Astrocyte (in vitro differentiated cells and primary cell): ENCODE data around the gene UBE2J2. TPM values are rescaled to one million over a fixed set of nuclear protein-coding genes. Genes with fewer than 3 reads are reported as not detected.

Source experiments
- DNase-seq: peaks from one replicate; pipeline ENCODE4 v3.0.0-alpha.2; 2010; ENCODE audit warnings: low read depth
- FAIRE-seq: peaks from 2 replicates; lab custom pipeline; 2011; peaks lifted over from hg19 to GRCh38; lab: Jason Lieb, UNC
- H2AFZ ChIP-seq: 2 replicates; pipeline ENCODE4 v1.6.0; 2012; ENCODE audit warnings: low read depth, low read length, inconsistent platforms
- H3K27ac ChIP-seq: 2 replicates; pipeline ENCODE4 v1.5.1; 2011; ENCODE audit warnings: low read depth, low read length, inconsistent platforms
- H3K27me3 ChIP-seq: 2 replicates; pipeline ENCODE4 v1.6.0; 2011; ENCODE audit warnings: low read length, inconsistent platforms; ENCODE audit not compliant: insufficient read depth
- H3K36me3 ChIP-seq: 2 replicates; pipeline ENCODE4 v1.5.1; 2011; ENCODE audit warnings: low read length, inconsistent platforms; ENCODE audit not compliant: insufficient read depth
- H3K4me1 ChIP-seq: 2 replicates; pipeline ENCODE4 v1.5.1; 2011; ENCODE audit warnings: low read length, inconsistent platforms; ENCODE audit not compliant: insufficient read depth
- H3K4me2 ChIP-seq: 2 replicates; pipeline ENCODE4 v1.6.0; 2012; ENCODE audit warnings: low read length, inconsistent platforms
- H3K4me3 ChIP-seq: 2 replicates; pipeline ENCODE4 v1.5.1; 2011; ENCODE audit warnings: low read depth, mild to moderate bottlenecking, low read length, inconsistent platforms; ENCODE audit not compliant: insufficient read depth
- H3K79me2 ChIP-seq: 2 replicates; pipeline ENCODE4 v1.6.0; 2012; ENCODE audit warnings: mild to moderate bottlenecking, low read length, inconsistent platforms; ENCODE audit not compliant: insufficient read depth
- H3K9ac ChIP-seq: 2 replicates; pipeline ENCODE4 v1.6.0; 2012; ENCODE audit warnings: mild to moderate bottlenecking, low read length, inconsistent platforms
- H3K9me3 ChIP-seq: 2 replicates; pipeline ENCODE4 v1.5.1; 2012; ENCODE audit warnings: low read depth, mild to moderate bottlenecking, low read length, inconsistent platforms; ENCODE audit not compliant: insufficient read depth
- H4K20me1 ChIP-seq: 2 replicates; pipeline ENCODE4 v1.6.0; 2012; ENCODE audit warnings: low read length, inconsistent platforms; ENCODE audit not compliant: insufficient read depth
- H3K27ac Mint-ChIP-seq: one replicate; pipeline ENCODE4 v1.8.0; 2021; ENCODE audit warnings: mild to moderate bottlenecking, mixed read lengths; ENCODE audit not compliant: unreplicated experiment
- H3K27me3 Mint-ChIP-seq: one replicate; pipeline ENCODE4 v1.8.0; 2021; ENCODE audit warnings: low read depth, mixed read lengths; ENCODE audit not compliant: unreplicated experiment
- H3K36me3 Mint-ChIP-seq: one replicate; pipeline ENCODE4 v1.8.0; 2021; ENCODE audit warnings: low read depth, mixed read lengths; ENCODE audit not compliant: unreplicated experiment
- H3K4me1 Mint-ChIP-seq: one replicate; pipeline ENCODE4 v1.8.0; 2021; ENCODE audit warnings: low read depth, mixed read lengths; ENCODE audit not compliant: unreplicated experiment
- H3K4me3 Mint-ChIP-seq: one replicate; pipeline ENCODE4 v1.8.0; 2021; ENCODE audit warnings: mild to moderate bottlenecking, moderate library complexity, mixed read lengths; ENCODE audit not compliant: unreplicated experiment
- H3K9me3 Mint-ChIP-seq: one replicate; pipeline ENCODE4 v1.8.0; 2021; ENCODE audit warnings: mild to moderate bottlenecking, mixed read lengths; ENCODE audit not compliant: unreplicated experiment
- EZH2 ChIP-seq: IDR thresholded peaks from 2 replicates; pipeline ENCODE4 v1.6.1; 2012; ENCODE audit warnings: mild to moderate bottlenecking, low read length, inconsistent platforms; ENCODE audit not compliant: insufficient read depth
- total RNA-seq: library from RNA; stranded (reverse); gene quantifications from 2 replicates; pipeline ENCODE4 v1.2.1, GENCODE V29; 2021
- TF ChIP-seq, protein P1 (sequence below): IDR thresholded peaks from 2 replicates; pipeline ENCODE4 v1.5.1; 2011; ENCODE audit warnings: low read depth, mild to moderate bottlenecking, inconsistent platforms, low read length, moderate library complexity; ENCODE audit not compliant: insufficient read depth

The UBE2J2 gene
- total RNA-seq, 1 donor from 2014 or later, result 67.4 TPM

DNA sequence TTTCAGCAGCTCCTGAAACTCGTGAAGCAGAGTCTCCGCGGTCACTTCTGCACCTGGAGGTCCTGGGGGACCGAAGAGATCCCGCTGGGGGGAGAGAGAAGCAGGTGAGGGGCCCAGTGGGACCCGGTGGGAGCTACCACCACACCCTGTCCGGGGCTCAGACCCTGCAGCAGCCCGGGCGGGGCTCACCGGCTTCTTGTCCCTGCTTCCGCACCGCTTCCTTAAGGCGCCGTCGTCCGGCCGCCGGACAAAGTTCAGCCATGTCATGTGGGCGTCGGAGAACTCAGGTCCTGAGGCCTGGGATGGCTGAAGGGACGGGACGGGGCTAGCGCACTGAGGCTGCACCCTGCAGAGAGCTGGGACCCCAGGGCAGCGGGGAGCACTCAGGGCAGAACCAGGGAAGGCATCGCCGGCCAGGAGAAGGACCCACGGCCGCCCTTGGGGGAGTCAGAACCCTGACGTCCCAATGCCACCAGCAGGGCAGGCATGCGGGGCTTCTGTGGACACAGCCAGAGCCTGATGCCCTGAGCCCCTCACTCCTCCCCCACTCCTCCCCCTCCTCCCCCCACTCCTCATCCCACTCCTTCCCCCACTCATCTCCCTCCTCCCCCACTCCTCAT lies 29.4 kb downstream of the UBE2J2 start:
- no peak for DNase-seq
- Mint-ChIP-seq H3K36me3 (no peaks in the 10 kb centered on the region), H3K4me1 (no peaks in the 10 kb centered on the region), H3K4me3 (no peak overlapping the region), H3K27me3 (no peaks in the 10 kb centered on the region), H3K9me3 (no peaks in the 10 kb centered on the region), H3K27ac (no peak overlapping the region)
- Histone ChIP-seq H3K36me3 (no peaks in the 10 kb centered on the region), H3K4me3 (no peak overlapping the region), H3K4me2 (no peak overlapping the region), H3K9me3 (no peaks in the 10 kb centered on the region), H3K4me1 (no peaks in the 10 kb centered on the region), H3K27ac (no peak overlapping the region), H4K20me1 (peaks cover 6% of the 10 kb centered on the region), H2AFZ (no peak overlapping the region), H3K27me3 (peaks cover 3% of the 10 kb centered on the region), H3K9ac (no peak overlapping the region), H3K79me2 (no peaks in the 10 kb centered on the region)
- TF ChIP-seq EZH2, result no peak
- TF ChIP-seq, protein P1, sequence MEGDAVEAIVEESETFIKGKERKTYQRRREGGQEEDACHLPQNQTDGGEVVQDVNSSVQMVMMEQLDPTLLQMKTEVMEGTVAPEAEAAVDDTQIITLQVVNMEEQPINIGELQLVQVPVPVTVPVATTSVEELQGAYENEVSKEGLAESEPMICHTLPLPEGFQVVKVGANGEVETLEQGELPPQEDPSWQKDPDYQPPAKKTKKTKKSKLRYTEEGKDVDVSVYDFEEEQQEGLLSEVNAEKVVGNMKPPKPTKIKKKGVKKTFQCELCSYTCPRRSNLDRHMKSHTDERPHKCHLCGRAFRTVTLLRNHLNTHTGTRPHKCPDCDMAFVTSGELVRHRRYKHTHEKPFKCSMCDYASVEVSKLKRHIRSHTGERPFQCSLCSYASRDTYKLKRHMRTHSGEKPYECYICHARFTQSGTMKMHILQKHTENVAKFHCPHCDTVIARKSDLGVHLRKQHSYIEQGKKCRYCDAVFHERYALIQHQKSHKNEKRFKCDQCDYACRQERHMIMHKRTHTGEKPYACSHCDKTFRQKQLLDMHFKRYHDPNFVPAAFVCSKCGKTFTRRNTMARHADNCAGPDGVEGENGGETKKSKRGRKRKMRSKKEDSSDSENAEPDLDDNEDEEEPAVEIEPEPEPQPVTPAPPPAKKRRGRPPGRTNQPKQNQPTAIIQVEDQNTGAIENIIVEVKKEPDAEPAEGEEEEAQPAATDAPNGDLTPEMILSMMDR, result no peak
- no peak for FAIRE-seq

DNA sequence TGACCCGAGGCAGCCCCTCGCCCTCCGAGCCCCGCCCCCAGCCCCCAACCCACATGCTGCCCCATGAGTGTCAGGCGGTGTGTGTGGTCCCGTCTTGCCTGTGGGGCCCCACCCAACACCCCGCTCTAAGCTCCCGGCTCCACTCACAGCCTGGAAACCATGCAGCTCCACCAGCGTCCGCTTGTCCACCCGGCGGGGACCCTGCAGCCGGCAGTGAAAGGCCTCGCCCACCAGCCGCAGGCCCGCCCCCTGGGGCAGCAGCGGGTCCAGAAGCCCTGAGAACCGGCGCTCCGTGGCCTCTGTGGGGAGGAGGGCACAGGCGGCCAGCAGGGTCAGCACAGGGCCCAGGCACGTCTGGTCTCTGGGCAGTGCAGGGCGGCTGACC lies 29.9 kb downstream of the UBE2J2 start:
- Mint-ChIP-seq H3K27ac (no peak overlapping the region), H3K27me3 (no peaks in the 10 kb centered on the region), H3K36me3 (no peaks in the 10 kb centered on the region), H3K9me3 (no peaks in the 10 kb centered on the region), H3K4me1 (no peaks in the 10 kb centered on the region), H3K4me3 (no peak overlapping the region)
- Histone ChIP-seq H3K9me3 (no peaks in the 10 kb centered on the region), H2AFZ (no peak overlapping the region), H3K4me3 (no peak overlapping the region), H3K36me3 (no peaks in the 10 kb centered on the region), H3K4me1 (no peaks in the 10 kb centered on the region), H4K20me1 (peaks cover 6% of the 10 kb centered on the region), H3K27ac (no peak overlapping the region), H3K9ac (no peak overlapping the region), H3K79me2 (no peaks in the 10 kb centered on the region), H3K4me2 (no peak overlapping the region), H3K27me3 (peaks cover 3% of the 10 kb centered on the region)
- TF ChIP-seq, protein P1, result no peak
- no peak for TF ChIP-seq EZH2
- no peak for FAIRE-seq
- no peak for DNase-seq

DNA sequence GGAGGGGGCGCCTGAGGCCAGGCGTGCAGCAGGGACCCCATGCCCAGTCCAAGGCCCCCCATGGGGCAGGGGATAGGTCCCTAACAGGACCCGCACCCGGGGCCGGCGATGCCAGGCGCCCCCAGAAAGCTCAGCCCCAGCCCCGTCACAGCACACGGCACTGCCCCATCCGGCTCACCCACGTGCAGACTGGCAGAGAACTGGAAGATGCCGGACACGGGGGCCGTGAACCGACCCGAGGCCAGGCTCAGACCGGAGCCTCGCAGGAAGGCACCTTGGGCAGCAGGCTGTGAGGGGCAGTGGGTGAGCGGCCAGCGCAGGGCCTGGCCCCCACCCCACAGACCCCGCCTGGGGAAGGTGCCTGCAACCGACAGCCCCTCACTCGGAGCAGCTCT lies 30.4 kb downstream of the UBE2J2 start:
- Histone ChIP-seq H3K79me2 (no peaks in the 10 kb centered on the region), H4K20me1 (peaks cover 6% of the 10 kb centered on the region), H3K4me1 (no peaks in the 10 kb centered on the region), H2AFZ (no peak overlapping the region), H3K27ac (no peak overlapping the region), H3K4me3 (no peak overlapping the region), H3K36me3 (no peaks in the 10 kb centered on the region), H3K4me2 (no peak overlapping the region), H3K9ac (no peak overlapping the region), H3K27me3 (peaks cover 3% of the 10 kb centered on the region), H3K9me3 (no peaks in the 10 kb centered on the region)
- FAIRE-seq, result no peak
- TF ChIP-seq EZH2, result no peak
- TF ChIP-seq, protein P1, result no peak
- Mint-ChIP-seq H3K36me3 (no peaks in the 10 kb centered on the region), H3K27me3 (no peaks in the 10 kb centered on the region), H3K4me1 (no peaks in the 10 kb centered on the region), H3K4me3 (no peak overlapping the region), H3K27ac (no peak overlapping the region), H3K9me3 (no peaks in the 10 kb centered on the region)
- no peak for DNase-seq
